HG03354 (cell line): ENCODE measurements around the gene BAG1.

Experiments used
- ATAC-seq: cut with Tn5 transposase; IDR thresholded peaks from one replicate; pipeline ENCODE4 v1.9.1; 2021; ENCODE audit warnings: mild to moderate bottlenecking; ENCODE audit not compliant: unreplicated experiment, poor library complexity, severe bottlenecking

Gene BAG1

DNA sequence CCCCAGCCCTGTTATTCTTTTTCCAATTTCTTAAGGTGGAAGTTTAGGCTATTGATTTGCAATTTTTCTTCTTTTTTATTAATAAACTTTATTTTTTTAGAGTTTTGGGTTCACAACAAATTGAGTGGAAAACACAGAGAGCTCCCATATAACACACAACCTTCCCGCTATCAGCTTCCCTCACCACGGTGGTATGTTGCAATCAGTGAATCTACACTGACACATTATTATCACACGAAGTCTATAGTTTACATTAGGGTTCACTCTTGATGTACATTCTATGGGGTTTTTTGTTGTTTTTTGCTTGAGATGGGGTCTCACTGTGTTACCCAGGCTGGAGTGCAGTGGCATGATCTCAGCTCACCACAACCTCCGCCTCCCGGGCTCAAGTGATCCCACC lies 21.0 kb upstream of the BAG1 start:
- no peak for ATAC-seq

DNA sequence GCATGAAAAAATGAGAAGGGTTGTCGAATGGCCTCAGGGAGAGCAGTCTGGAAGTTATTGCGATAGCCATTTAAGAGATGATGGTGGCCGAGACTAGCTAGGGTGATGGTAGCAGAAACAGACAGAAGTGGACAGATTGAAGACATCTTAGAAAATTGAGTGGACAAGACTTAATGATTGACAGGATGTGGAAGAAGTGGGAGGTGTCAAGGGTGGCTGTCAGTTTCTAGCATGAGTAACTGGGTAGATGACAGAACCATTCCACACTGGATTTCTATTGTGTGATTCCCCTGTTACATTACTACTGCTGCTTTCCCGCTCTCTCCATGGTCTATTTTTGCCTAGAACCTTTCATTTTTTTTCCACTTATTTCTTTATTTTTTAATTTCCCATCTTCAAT lies 13.0 kb upstream of the BAG1 start:
- no peak for ATAC-seq

DNA sequence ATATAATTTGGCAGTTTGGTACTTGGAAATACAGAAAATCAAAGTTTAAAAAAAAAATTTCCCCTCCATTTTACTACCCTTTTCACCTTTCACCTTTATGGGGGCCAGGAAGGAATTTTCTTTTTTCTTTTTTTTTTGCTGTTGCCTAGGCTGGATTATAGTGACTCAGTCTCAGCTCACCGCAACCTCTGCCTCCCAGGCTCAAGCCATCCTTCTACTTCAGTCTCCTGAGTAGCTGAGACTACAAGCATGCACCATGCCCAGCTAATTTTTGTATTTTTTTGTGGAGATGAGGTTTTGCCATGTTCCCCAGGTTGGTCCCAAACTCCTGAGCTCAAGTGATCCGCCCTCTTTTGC lies 9.4 kb upstream of the BAG1 start:
- ATAC-seq: no peak

DNA sequence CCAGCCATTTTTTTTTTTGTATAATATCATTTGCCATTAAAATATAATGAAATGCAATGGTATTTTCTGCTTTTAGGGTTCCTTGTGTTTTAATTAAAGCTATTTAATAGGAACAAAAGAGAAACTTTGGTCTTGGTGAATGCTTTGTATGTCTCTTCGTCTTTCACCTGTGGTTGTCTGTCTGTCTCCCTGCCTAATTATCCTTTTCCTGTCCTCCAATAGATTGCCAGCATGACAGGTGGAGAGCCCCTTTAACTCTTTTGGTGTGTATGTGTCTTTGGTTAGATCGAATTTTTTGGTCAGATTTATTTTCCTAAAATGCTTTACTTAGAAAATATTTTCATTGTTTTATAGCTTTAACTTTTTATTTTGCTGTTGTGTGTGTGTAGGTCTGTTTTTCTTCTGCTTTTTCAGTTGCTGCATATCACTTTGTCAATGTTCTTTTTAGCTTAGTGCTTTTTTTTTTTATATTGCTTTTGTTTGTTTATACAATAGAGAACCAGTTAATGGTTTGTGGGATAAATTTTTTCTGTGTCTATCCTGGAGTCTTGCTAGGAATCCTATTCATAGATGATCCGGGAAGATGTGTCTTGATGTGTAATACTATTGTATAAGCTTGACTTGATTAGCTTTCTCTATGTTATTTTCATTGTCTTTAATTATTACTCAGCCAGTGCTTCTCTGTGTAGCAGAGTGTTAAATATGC lies 8.9 kb upstream of the BAG1 start:
- no peak for ATAC-seq

DNA sequence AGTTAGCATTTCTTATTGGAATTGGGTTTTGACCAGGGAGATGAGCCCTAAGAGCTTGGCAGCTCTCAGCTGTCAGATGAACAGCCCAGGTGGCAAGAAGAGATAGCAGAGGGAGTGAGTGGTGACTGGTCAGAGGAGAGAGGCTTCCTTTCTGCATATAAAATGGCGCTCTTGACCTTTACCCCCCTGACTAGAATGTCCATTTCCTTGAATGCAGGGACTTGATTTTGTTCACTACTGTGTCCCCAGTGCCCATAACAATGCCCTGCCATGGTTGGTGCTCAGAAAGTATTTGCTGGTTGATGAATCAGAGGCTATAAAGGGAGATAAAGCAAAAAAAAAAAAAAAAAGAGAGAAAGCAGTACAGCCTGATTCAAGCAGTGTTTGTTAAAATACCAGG lies 7.6 kb upstream of the BAG1 start:
- no peak for ATAC-seq

DNA sequence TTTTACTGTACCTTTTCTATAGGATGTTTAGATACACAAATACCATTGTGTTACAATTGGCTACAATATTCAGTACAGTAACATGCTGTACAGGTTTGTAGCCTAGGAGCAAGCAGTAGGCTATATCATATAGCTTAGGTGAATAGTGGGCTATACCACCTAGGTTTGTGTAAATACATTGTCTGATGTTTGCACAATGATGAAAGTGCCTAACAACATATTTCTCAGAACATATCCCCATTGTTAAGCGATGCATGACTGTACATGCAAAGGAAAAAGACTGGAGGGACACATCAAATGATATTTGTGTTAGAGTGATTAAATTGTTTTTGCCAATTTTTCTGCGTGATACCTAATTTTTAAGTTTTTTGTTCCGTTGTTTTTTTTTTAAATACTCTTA lies 5.6 kb upstream of the BAG1 start:
- no peak for ATAC-seq

DNA sequence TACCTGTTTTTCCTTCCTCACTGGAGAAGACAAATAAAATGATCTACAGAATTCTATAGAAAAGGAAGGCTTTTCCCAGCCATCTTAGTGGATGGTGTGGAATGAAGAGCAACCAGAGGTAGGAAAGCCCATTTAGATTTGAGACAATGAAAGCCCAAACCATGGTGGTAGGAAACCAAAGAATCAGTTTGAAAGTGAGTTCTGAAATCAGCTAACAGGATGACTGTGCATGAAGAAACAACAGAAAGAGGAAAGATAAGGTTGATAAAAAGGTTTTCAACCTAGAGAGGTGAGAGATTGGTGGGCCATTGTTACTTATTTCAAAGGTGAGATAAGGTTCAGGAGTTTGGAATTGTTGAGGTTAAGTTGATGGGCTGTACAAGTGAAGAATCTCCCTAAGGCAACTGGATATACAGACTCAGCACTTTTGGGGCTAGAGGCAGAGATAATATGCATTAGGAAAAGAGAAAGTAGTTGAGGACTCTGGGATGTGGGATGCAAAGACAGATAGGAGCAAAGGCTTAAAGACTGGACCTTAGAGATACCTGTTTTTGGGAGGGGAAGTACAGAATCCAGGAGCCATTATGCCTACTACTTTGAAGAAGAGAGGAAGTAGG lies 2.8 kb upstream of the BAG1 start:
- ATAC-seq: no peak

DNA sequence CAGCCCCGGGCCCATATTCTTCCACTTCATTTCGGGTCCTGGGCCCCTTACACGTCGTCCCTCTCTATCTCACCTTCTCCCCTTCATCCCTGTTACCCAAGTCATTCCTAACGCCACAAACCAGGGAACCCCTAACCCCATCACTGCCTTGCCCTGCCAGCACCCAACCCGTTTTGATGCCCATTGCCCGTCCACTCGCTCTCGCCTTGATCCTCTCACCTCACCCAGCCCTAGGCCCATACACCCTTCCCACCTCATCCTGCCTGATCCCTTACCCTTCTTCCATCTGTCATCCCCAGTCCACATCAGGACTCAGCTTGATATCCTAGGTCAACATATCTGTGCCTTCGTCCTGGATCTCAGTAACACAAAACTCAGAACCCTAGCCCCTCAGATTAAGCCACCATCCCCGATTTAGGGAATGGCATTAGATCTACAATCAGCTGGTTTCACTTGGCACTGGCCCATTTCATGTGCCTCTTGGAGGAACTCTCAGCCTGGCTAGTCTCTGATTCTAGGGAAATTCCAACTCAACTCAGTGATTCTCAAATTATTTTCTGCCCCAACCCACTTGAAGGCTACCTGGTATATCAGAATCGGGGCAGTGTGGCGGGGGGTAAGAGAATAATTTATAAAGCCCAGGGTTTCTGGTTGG lies 830 bp upstream of the BAG1 start:
- ATAC-seq: no peak

DNA sequence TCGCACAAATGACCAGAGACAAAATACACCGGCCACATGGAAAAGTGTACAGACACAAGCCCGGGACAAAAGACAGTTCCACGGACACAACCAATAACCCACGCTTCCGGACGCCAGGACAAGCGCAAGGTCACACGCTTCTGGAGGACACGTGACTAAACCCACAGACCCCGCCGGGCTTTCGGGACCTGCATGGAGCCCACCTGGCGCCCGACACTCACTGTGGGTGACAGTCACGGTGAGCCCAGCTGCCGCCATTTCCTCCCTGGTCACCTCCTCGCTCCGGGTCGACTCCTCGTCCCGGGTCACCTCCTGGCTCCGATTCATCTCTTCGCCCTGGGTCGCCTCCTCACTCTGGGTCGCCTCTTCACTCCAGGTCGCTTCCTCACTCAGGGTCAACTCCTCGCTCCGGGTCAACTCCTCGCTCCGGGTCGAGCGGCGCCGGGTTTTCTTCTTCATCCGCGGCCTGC lies 470 bp downstream of the BAG1 start:
- ATAC-seq: peak; percentile 40

DNA sequence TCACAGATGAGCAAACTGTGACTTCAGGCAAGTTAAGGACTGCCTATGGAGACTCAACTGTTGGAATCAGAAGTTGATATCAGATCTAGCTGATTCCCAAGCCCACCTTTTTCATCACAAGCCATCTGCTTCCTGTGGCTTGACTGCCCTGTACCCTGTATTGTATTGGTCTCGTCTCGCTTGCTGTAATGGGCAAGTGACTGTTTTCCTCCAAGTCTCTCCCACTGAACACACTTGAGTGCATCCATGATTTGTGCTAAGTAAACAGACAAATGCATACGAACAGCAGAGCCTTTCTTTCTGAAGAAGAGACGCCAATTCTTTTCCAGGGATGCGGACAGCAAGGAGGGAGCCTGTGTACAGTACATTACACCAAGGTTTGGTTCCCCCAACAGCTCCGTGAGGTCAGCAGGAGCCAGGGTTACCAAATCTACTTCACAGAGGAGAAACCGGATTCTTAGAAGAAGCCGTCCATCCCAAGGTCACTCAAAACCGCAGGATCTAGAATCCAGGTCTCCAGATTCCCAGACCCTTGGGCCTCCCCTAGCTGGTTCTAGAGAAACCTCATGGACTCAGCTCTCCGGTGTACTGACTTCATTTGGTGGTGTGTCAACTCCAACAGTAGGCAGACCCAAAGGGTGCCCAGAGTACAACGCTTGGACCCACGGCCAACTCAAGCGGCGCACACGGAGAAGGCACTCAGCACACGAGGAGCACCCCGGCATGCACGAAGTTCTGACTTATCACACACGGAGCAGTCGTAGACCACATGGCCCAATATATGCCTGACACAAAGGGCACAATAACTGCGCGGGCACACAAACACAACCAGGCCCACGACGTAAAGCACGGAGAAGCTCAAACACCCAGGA lies 1.1 kb downstream of the BAG1 start:
- no peak for ATAC-seq

DNA sequence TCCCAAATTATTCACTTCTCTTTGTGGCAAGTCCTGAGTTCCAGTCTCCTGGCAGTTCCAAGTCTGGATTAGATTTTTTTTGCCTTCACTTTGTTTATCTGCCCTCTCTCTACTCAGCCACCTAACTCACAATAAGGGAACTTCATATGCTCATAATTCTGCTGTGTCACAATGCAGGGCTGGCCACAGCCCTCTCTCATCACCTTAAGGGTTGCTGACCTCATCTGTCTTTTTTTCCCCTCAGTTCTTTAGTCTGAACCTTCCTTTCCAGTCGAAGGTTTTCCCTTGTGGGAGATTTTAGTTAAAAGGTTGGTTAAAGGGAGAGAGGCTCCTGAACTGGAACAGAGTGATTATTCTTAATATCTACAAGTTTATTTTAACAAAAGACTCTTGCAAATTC lies 4.1 kb downstream of the BAG1 start:
- no peak for ATAC-seq

DNA sequence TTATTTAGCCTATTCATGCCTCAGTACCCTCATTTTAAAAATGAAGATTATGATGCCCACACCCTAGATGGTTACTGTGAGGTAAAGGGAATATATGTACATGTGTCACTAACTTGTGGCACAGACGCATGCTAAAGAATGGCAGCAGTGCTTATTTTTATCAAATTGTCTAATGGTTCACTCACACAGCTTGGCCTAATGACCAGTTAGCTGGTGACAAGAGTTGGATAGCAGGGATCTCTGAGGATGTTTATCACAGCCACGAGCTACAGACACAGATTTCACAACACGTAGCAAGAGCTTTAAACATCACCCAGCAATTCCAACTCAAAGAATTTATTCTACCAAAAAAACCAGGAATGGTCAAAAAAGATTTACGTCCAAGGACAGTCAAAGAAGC lies 7.2 kb downstream of the BAG1 start:
- no peak for ATAC-seq

DNA sequence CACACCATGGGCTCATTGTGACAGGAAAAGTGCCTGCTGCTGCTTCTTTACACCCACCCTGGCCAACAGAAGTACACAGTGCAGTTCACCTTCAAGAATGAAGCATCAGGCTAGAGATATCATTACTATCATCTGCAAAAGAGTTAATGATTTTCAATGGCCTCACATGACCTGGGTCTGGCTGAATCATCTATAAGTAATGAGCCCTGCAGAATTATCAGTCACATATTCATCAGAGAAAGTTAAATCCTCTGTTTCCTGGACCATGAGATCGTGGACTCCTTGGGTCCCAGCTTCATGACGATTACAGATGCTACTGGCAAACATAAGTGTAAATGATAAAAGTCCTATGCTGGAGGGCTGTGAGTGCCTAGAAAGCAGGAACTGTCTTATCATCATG lies 8.3 kb downstream of the BAG1 start:
- no peak for ATAC-seq

DNA sequence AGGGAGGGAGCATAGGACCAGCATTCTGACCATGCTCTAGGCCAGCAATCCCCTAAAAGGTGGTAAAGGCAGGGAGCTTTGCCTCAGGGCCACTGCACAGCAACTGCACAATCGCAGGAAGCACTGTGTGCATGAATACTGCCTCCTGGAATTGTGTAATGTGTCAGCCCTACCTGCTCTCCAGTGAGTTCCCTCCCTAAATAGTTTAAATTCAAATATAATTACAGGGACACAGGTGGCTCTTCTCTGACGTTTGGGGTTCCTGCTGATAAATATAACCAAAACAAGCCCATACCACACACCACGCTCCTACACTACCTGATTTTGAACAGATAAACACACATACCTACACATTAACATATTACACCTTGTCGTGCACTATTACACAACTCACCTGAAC lies 9.0 kb downstream of the BAG1 start:
- no peak for ATAC-seq

DNA sequence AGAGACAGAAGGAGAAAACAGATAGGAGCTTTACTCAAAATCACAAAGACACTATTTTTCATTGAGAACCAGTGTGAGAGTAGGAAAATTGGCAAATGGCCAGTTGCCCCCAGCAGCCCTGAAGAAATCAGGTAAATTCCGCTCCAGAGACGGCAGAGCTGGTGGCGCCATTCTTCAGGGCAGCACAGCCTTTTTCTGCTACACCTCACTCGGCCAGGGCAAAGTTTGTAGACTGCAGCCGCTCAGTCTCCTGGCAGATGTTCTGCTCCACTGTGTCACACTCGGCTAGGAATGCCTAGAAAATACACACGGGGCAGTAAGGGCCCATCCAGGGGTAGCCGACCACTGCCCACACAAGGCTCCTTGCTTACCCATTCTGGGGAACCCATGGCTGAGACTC lies 9.5 kb downstream of the BAG1 start:
- ATAC-seq: no peak

DNA sequence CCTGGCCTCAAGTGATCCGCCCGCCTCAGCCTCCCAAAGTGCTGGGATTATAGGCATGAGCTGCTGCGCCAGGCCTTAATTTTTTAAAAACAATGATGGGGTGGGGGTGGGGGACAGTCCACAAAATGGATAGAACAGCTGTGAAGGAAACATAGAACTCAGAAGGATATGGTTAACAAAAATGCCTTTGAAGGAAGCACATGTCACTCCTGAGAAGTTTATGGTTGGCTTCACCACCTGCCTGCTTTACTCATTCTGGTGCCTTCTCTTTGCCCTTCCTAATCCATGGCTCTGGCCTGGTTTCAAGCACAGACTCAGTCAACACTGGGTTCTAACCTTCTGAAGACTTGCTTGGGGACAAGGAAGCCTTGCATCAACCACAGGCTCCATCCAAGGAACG lies 10.3 kb downstream of the BAG1 start:
- ATAC-seq: no peak

DNA sequence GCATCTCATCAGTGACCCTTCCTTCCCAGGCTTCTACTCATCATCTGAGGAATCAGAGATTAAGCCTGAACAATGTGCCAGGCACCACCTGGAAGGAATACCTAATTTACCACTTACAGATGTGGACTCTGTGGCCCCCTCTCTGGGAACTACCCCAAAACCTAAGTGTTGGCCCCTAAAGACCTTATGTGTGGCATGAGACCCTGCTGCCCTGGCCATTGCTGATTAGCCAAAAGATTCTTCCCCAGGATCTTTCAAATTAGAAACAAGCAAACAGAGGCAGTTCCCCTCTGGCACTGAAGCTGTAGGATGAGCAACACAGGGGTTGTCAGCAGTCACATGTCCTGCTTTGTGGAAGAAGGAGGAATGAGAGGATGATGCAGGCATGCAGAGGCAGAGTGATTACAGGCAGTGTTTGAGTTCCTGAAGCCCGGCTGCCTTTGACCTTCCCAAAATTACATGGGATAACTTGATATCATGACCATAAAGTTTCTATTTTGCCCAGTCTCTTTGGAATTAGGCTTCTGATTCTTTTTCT lies 14.0 kb downstream of the BAG1 start:
- ATAC-seq: no peak

DNA sequence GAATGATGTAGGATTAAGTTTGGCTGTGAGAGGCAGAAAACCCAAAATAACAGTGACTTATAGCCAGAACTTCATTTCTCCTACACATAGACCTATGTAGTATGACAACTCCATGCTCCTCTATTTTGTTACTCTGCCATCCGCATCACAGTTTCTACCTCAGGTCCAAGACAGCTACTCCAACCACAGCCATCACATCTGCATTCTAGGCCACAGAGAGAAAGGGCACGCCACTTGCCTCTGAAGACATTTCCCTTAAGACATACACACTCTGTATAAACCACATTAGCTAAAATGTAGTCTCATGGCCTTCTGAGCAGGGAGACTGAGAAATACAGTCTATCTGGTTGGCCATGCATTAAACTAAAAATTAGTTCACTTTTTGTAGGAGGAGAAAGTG lies 14.5 kb downstream of the BAG1 start:
- ATAC-seq: no peak

DNA sequence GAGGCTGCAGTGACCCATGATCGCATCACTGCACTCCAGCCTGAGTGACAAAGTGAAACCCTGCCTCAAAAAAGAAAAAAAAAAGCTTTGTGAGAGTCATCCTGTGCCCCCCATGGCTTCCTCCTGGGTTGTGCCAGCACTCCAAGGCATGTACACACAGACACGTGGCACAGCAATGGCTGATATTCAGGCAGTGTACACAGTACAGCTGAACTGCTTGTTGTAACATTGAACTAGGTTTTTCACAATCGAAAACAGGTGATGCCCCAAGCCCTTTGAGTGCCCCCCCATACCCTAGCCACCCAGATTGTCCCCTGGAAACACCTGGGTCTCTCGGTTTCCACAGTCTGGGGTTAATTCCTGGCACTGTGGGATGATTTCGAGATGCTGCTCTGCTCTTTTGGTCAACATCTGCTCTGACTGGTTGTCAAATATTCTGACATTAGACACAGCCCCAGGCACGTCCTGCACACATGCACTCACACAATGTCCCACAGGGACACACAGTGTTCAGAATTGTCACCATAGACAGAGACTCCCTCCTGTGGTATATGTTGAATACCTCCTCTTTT lies 15.3 kb downstream of the BAG1 start:
- peak; percentile 64 for ATAC-seq

DNA sequence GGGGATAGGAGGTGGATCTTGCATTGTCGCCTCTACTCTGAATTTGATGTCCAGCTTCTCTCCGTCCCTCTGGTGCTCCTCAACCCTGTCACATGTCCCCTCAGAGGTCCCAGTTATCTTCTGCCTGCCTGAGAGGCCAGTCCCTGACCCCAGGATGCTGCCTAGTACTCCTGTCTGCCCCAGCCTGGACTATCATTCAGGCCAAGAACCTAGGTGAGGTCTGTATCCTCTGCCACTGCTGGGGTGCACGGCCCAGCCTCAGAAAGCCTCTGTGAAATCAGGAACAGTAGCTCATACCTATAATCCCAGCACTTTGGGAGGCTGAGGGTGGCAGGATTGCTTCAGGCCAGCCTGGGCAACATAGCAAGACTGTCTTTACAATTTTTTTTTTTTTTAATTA lies 15.9 kb downstream of the BAG1 start:
- ATAC-seq: peak; percentile 5
